Activated CD8-positive, alpha-beta memory T cell treated with anti-CD3 and anti-CD28 coated beads for 36 hours (primary cell): ENCODE results near the gene FAM234B. TPM values are rescaled to one million over a fixed set of nuclear protein-coding genes. Genes with fewer than 3 reads are reported as not detected.
"Not testable (repeated sequence)": the region's sequence is repeated elsewhere in the genome, so short reads cannot be mapped to it uniquely, and the experiment has no call there.

Experiments used
- CTCF ChIA-PET: fragments of 350-600 bp; sonication (Branson Sonifier 250); formaldehyde crosslinking; loops from one replicate; lab custom pipeline; 2021; ENCODE audit warnings: antibody characterized with exemption; lab: Charles Lee
- POLR2A ChIA-PET: fragments of 350-600 bp; sonication (Branson Sonifier 250); formaldehyde crosslinking; loops from one replicate; lab custom pipeline; 2021; ENCODE audit warnings: antibody characterized with exemption; lab: Charles Lee
- total RNA-seq, 2 experiments: library from RNA; stranded (reverse); gene quantifications; one replicate each; pipeline ENCODE4 v1.2.3, GENCODE V29; 2021

Gene FAM234B
- total RNA-seq, 2 experiments from 2014 or later, result 8.1 to 8.9 TPM

GRCh38 chr12:13011098-13011497 lies 33.1 kb upstream of the FAM234B start:
- CTCF ChIA-PET, result no interaction called here
- POLR2A ChIA-PET, result no interaction called here

GRCh38 chr12:13022851-13023271 lies 21.3 kb upstream of the FAM234B start:
- ChIA-PET POLR2A (no interaction called here), CTCF (no interaction called here)

GRCh38 chr12:13023811-13024530 lies 20.2 kb upstream of the FAM234B start:
- POLR2A ChIA-PET, result no interaction called here

GRCh38 chr12:13024531-13024916 lies 19.7 kb upstream of the FAM234B start:
- POLR2A ChIA-PET, result no interaction called here
- CTCF ChIA-PET, result no interaction called here

More at GRCh38 chr12:13023811-13024530, 20.2 kb upstream of the FAM234B start:
- CTCF ChIA-PET, result no interaction called here

GRCh38 chr12:13026286-13026685 lies 17.9 kb upstream of the FAM234B start:
- POLR2A ChIA-PET, result no interaction called here

GRCh38 chr12:13027032-13027431 lies 17.1 kb upstream of the FAM234B start:
- ChIA-PET POLR2A (no interaction called here), CTCF (no interaction called here)

More at GRCh38 chr12:13026286-13026685, 17.9 kb upstream of the FAM234B start:
- CTCF ChIA-PET, result interaction anchor here (0.5 kb wide), 1 partner anchor 14 kb away, joined by 4 read pairs; no protein-coding TSS in a partner anchor

- ChIA-PET POLR2A (no interaction called here), CTCF (interaction anchor here (0.5 kb wide), 1 partner anchor 1195 kb away, joined by 3 read pairs; no protein-coding TSS in a partner anchor)
Measured at GRCh38 chr12:13027508-13027907, 16.7 kb upstream of the FAM234B start.

- POLR2A ChIA-PET, result no interaction called here
- CTCF ChIA-PET, result no interaction called here
Measured at GRCh38 chr12:13028825-13029570, 15.2 kb upstream of the FAM234B start.

- ChIA-PET POLR2A (no interaction called here), CTCF (no interaction called here)
Measured at GRCh38 chr12:13030541-13031291, 13.5 kb upstream of the FAM234B start.

GRCh38 chr12:13032164-13032563 lies 12.0 kb upstream of the FAM234B start:
- CTCF ChIA-PET, result no interaction called here
- POLR2A ChIA-PET, result no interaction called here

GRCh38 chr12:13033476-13033875 lies 10.7 kb upstream of the FAM234B start:
- POLR2A ChIA-PET, result no interaction called here

GRCh38 chr12:13035335-13035734 lies 8.8 kb upstream of the FAM234B start:
- POLR2A ChIA-PET, result not testable (repeated sequence)
- CTCF ChIA-PET, result interaction anchor here (1.6 kb wide), 1 partner anchor 10 kb away, joined by 5 read pairs; no protein-coding TSS in a partner anchor

More at GRCh38 chr12:13033476-13033875, 10.7 kb upstream of the FAM234B start:
- CTCF ChIA-PET, result interaction anchor here (1.6 kb wide), 1 partner anchor 12 kb away, joined by 5 read pairs; no protein-coding TSS in a partner anchor

- POLR2A ChIA-PET, result no interaction called here
- CTCF ChIA-PET, result no interaction called here
Measured at GRCh38 chr12:13036881-13037280, 7.3 kb upstream of the FAM234B start.

- ChIA-PET POLR2A (no interaction called here), CTCF (no interaction called here)
Measured at GRCh38 chr12:13038491-13039161, 5.6 kb upstream of the FAM234B start.

GRCh38 chr12:13039328-13039956 lies 4.7 kb upstream of the FAM234B start:
- POLR2A ChIA-PET, result no interaction called here
- CTCF ChIA-PET, result no interaction called here

- ChIA-PET CTCF (no interaction called here), POLR2A (no interaction called here)
Measured at GRCh38 chr12:13041224-13041623, 3.0 kb upstream of the FAM234B start.

- CTCF ChIA-PET, result interaction anchor here (1.4 kb wide), 1 partner anchor 169 kb away, joined by 4 read pairs; no protein-coding TSS in a partner anchor
Measured at GRCh38 chr12:13042666-13043230, 1.4 kb upstream of the FAM234B start.

GRCh38 chr12:13044906-13045299 lies 722 bp downstream of the FAM234B start:
- CTCF ChIA-PET, result interaction anchor here (0.7 to 0.9 kb wide), 3 partner anchors 10 to 167 kb away, joined by 3 to 5 read pairs (median 3); no protein-coding TSS in a partner anchor
- POLR2A ChIA-PET, result no interaction called here

More at GRCh38 chr12:13042666-13043230, 1.4 kb upstream of the FAM234B start:
- POLR2A ChIA-PET, result no interaction called here
